SK-N-SH treated with all-trans-retinoic acid at 6 μM for 48 hours (cell line): ENCODE measurements around the gene CCNL2.

Experiments
- ATAC-seq: fragments of 200-7000 bp; cut with Tn5 transposase; 3 replicates; pipeline ENCODE4 v1.9.1; 2020; ENCODE audit warnings: mild to moderate bottlenecking, moderate library complexity
- ARNTL ChIP-seq: fragments of 450-650 bp; formaldehyde crosslinking; IDR thresholded peaks from 2 replicates; pipeline ENCODE4 v1.5.0; 2020; ENCODE audit warnings: low read depth, mild to moderate bottlenecking, moderate library complexity, borderline replicate concordance
- BACH2 ChIP-seq: fragments of 250-450 bp; sonication (Bioruptor Pico); IDR thresholded peaks from 2 replicates; pipeline ENCODE4 v1.9.0; 2021; ENCODE audit warnings: mild to moderate bottlenecking, borderline replicate concordance
- CREB5 ChIP-seq: fragments of 250-450 bp; sonication (Bioruptor Pico); IDR thresholded peaks from 2 replicates; pipeline ENCODE4 v1.5.1; 2020; ENCODE audit warnings: low read depth, mild to moderate bottlenecking, moderate library complexity
- CSDC2 ChIP-seq: fragments of 250-450 bp; sonication (Bioruptor Pico); IDR thresholded peaks from 2 replicates; pipeline ENCODE4 v1.5.0; 2020; ENCODE audit warnings: mild to moderate bottlenecking, moderate library complexity
- GLIS3 ChIP-seq: fragments of 250-450 bp; sonication (Bioruptor Pico); IDR thresholded peaks from 2 replicates; pipeline ENCODE4 v1.5.0; 2020; ENCODE audit warnings: mild to moderate bottlenecking, moderate library complexity
- ISL1 ChIP-seq: fragments of 250-450 bp; sonication (Bioruptor Pico); IDR thresholded peaks from 2 replicates; pipeline ENCODE4 v2.1.2; 2022; ENCODE audit warnings: mild to moderate bottlenecking, moderate library complexity
- OSR1 ChIP-seq: fragments of 250-450 bp; sonication (Bioruptor Pico); IDR thresholded peaks from 2 replicates; pipeline ENCODE4 v1.8.0; 2022; ENCODE audit warnings: moderate library complexity, mild to moderate bottlenecking, inconsistent platforms
- RARB ChIP-seq: fragments of 250-450 bp; sonication (Bioruptor Pico); IDR thresholded peaks from 2 replicates; pipeline ENCODE4 v1.8.0; 2021; ENCODE audit warnings: mild to moderate bottlenecking, moderate library complexity
- SNAI2 ChIP-seq: fragments of 250-450 bp; sonication (Bioruptor Pico); IDR thresholded peaks from 2 replicates; pipeline ENCODE4 v1.5.0; 2020; ENCODE audit warnings: mild to moderate bottlenecking, moderate library complexity
- TCF4 ChIP-seq: fragments of 250-450 bp; sonication (Bioruptor Pico); IDR thresholded peaks from 2 replicates; pipeline ENCODE4 v1.8.0; 2021; ENCODE audit warnings: mild to moderate bottlenecking, moderate library complexity, borderline replicate concordance
- ZC3H10 ChIP-seq: fragments of 250-450 bp; sonication (Bioruptor Pico); IDR thresholded peaks from 2 replicates; pipeline ENCODE4 v1.5.1; 2021; ENCODE audit warnings: mild to moderate bottlenecking, moderate library complexity
- ZNF565 ChIP-seq: fragments of 450-650 bp; formaldehyde crosslinking; conservative IDR thresholded peaks from 2 replicates; pipeline ENCODE4 v1.5.0; 2020; ENCODE audit warnings: low read depth, mild to moderate bottlenecking, moderate library complexity
- ZNF70 ChIP-seq: fragments of 450-650 bp; formaldehyde crosslinking; IDR thresholded peaks from 2 replicates; pipeline ENCODE4 v1.5.0; 2020; ENCODE audit warnings: mild to moderate bottlenecking, moderate library complexity
- ZNF8 ChIP-seq: fragments of 450-650 bp; formaldehyde crosslinking; IDR thresholded peaks from 2 replicates; pipeline ENCODE4 v1.5.0; 2020; ENCODE audit warnings: mild to moderate bottlenecking, moderate library complexity
- TF ChIP-seq, protein P1 (sequence below): fragments of 250-450 bp; sonication (Bioruptor Pico); IDR thresholded peaks from 2 replicates; pipeline ENCODE4 v1.8.0; 2020; ENCODE audit warnings: mild to moderate bottlenecking, moderate library complexity, borderline replicate concordance
- TF ChIP-seq, protein P2 (sequence below): fragments of 250-450 bp; sonication (Bioruptor Pico); IDR thresholded peaks from 2 replicates; pipeline ENCODE4 v1.8.0; 2021; ENCODE audit warnings: low read depth, mild to moderate bottlenecking, moderate library complexity, borderline replicate concordance
- TF ChIP-seq, protein P3 (sequence below): fragments of 250-450 bp; sonication (Bioruptor Pico); IDR thresholded peaks from 2 replicates; pipeline ENCODE4 v1.5.0; 2020; ENCODE audit warnings: mild to moderate bottlenecking, moderate library complexity

CCNL2 gene

GRCh38 chr1:1439546-1440261, 40.6 kb upstream of the CCNL2 start:
- TF ChIP-seq CREB5 (CRISPR knock-in tag) (no peak), SNAI2 (no peak), BACH2 (CRISPR knock-in tag) (no peak), TCF4 (CRISPR knock-in tag) (no peak), CSDC2 (CRISPR knock-in tag) (no peak), ZC3H10 (CRISPR knock-in tag) (no peak), ZNF565 (CRISPR knock-in tag) (no peak), GLIS3 (no peak), ZNF70 (CRISPR knock-in tag) (no peak), OSR1 (CRISPR knock-in tag) (no peak), RARB (CRISPR knock-in tag) (no peak), ZNF8 (CRISPR knock-in tag) (no peak)
- TF ChIP-seq, protein P1, sequence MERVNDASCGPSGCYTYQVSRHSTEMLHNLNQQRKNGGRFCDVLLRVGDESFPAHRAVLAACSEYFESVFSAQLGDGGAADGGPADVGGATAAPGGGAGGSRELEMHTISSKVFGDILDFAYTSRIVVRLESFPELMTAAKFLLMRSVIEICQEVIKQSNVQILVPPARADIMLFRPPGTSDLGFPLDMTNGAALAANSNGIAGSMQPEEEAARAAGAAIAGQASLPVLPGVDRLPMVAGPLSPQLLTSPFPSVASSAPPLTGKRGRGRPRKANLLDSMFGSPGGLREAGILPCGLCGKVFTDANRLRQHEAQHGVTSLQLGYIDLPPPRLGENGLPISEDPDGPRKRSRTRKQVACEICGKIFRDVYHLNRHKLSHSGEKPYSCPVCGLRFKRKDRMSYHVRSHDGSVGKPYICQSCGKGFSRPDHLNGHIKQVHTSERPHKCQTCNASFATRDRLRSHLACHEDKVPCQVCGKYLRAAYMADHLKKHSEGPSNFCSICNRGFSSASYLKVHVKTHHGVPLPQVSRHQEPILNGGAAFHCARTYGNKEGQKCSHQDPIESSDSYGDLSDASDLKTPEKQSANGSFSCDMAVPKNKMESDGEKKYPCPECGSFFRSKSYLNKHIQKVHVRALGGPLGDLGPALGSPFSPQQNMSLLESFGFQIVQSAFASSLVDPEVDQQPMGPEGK (CRISPR knock-in tag): no peak
- TF ChIP-seq, protein P2, sequence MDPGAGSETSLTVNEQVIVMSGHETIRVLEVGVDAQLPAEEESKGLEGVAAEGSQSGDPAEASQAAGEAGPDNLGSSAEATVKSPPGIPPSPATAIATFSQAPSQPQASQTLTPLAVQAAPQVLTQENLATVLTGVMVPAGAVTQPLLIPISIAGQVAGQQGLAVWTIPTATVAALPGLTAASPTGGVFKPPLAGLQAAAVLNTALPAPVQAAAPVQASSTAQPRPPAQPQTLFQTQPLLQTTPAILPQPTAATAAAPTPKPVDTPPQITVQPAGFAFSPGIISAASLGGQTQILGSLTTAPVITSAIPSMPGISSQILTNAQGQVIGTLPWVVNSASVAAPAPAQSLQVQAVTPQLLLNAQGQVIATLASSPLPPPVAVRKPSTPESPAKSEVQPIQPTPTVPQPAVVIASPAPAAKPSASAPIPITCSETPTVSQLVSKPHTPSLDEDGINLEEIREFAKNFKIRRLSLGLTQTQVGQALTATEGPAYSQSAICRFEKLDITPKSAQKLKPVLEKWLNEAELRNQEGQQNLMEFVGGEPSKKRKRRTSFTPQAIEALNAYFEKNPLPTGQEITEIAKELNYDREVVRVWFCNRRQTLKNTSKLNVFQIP (CRISPR knock-in tag): no peak
- TF ChIP-seq, all 23 proteins: peak for 0
- ATAC-seq: no peak

DNA sequence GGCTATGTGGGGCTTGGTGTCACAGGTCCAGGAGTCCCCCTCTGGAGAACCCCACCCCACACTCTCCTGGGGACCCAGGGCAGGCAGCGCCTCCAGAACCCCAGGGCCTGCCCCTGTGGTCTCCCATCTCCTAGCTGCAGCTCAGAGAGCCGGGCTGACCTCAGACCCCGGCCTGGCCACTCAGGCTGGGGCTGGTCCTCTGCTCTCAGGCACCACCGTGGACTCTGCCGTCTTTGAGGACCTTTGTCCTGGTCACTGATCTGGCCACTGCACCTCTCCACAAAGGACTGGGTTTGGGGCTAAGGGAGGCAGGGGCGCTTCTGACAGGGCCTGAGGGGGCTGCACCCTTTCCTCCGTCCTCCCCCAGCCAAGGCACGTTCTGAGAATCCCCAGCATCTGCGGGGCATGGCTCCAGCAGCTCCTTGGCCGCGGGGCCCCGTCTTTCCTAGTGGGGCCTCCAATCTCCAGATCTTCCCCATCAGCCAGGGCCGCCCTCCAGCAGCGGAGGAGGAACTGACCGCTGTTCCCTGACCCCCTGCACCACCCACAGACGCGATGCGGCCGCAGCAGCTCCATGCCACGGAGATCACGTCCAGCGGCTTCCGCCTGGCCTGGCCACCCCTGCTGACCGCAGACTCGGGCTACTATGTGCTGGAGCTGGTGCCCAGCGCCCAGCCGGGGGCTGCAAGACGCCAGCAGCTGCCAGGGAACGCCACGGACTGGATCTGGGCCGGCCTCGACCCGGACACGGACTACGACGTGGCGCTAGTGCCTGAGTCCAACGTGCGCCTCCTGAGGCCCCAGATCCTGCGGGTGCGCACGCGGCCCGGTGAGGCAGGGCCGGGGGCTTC, 39.6 kb upstream of the CCNL2 start:
- TF ChIP-seq ZNF565 (CRISPR knock-in tag) (no peak), ZC3H10 (CRISPR knock-in tag) (no peak), GLIS3 (no peak), ZNF70 (CRISPR knock-in tag) (no peak), CREB5 (CRISPR knock-in tag) (no peak), CSDC2 (CRISPR knock-in tag) (no peak), ISL1 (CRISPR knock-in tag) (no peak), ARNTL (CRISPR knock-in tag) (no peak), TCF4 (CRISPR knock-in tag) (no peak), RARB (CRISPR knock-in tag) (no peak), ZNF8 (CRISPR knock-in tag) (no peak)
- TF ChIP-seq, protein P2 (CRISPR knock-in tag): no peak
- TF ChIP-seq, protein P3, sequence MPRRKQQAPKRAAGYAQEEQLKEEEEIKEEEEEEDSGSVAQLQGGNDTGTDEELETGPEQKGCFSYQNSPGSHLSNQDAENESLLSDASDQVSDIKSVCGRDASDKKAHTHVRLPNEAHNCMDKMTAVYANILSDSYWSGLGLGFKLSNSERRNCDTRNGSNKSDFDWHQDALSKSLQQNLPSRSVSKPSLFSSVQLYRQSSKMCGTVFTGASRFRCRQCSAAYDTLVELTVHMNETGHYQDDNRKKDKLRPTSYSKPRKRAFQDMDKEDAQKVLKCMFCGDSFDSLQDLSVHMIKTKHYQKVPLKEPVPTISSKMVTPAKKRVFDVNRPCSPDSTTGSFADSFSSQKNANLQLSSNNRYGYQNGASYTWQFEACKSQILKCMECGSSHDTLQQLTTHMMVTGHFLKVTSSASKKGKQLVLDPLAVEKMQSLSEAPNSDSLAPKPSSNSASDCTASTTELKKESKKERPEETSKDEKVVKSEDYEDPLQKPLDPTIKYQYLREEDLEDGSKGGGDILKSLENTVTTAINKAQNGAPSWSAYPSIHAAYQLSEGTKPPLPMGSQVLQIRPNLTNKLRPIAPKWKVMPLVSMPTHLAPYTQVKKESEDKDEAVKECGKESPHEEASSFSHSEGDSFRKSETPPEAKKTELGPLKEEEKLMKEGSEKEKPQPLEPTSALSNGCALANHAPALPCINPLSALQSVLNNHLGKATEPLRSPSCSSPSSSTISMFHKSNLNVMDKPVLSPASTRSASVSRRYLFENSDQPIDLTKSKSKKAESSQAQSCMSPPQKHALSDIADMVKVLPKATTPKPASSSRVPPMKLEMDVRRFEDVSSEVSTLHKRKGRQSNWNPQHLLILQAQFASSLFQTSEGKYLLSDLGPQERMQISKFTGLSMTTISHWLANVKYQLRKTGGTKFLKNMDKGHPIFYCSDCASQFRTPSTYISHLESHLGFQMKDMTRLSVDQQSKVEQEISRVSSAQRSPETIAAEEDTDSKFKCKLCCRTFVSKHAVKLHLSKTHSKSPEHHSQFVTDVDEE: no peak
- no peak for ATAC-seq
